GM13976 (cell line): Measurements from ENCODE around the gene KCNJ1.

Experiments used
- DNase-seq: peaks from one replicate; pipeline ENCODE4 v3.0.0; 2012; ENCODE audit warnings: low spot score
- CTCF ChIP-seq: IDR thresholded peaks from 2 replicates; pipeline ENCODE4 v1.5.1; 2012; ENCODE audit warnings: borderline replicate concordance, mild to moderate bottlenecking; ENCODE audit not compliant: insufficient read depth; ENCODE audit errors: extremely low read depth, missing control alignments, control extremely low read depth
- in situ Hi-C: fragments of 300-500 bp; cut with MboI; formaldehyde crosslinking; loops from one replicate; pipeline ENCODE4 v1.12.0; 2022; ENCODE audit warnings: low sequenced_read_pairs, mixed read lengths, inconsistent platforms; ENCODE audit not compliant: unreplicated experiment

The KCNJ1 gene

DNA sequence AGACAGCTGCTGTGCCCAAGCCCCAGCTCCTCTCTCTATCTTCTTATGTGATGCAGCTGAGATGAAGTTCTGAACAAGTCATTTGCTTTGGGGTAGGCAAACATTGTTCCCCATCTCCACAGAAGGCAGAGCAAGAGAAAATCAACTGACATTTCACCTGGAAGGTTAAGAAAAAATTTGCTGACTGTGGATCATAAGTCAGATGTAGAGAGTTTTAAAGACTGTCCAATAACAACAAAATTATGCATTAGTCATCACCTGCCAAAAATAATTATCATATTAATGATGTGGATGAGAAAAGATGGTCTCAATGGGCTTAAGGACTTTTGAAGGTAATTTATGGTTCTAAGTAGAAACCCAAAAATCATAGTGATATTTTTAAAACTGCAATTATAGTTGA lies 59.2 kb downstream of the KCNJ1 start:
- DNase-seq = no peak
- no peak for TF ChIP-seq CTCF
- in situ Hi-C loops = no loop called here

GRCh38 chr11:128806506-128807261 lies 60.4 kb downstream of the KCNJ1 start:
- DNase-seq = no peak
- TF ChIP-seq CTCF = no peak
- in situ Hi-C loops = no loop called here

GRCh38 chr11:128804481-128804880 lies 62.6 kb downstream of the KCNJ1 start:
- DNase-seq = no peak
- in situ Hi-C loops = no loop called here
- TF ChIP-seq CTCF = no peak

- no peak for DNase-seq
Measured at GRCh38 chr11:128803449-128804245, 63.4 kb downstream of the KCNJ1 start.

GRCh38 chr11:128803011-128803410 lies 64.1 kb downstream of the KCNJ1 start:
- DNase-seq = no peak
- no peak for TF ChIP-seq CTCF
- in situ Hi-C loops = no loop called here

More at GRCh38 chr11:128803449-128804245, 63.4 kb downstream of the KCNJ1 start:
- no peak for TF ChIP-seq CTCF
- in situ Hi-C loops = no loop called here

- in situ Hi-C loops = no loop called here
- no peak for TF ChIP-seq CTCF
- peak; percentile 41 for DNase-seq
Measured at GRCh38 chr11:128802358-128802981, 64.6 kb downstream of the KCNJ1 start.
